Measurements from ENCODE around the gene PDAP1.

- TF ChIP-seq CTCF (IDR thresholded peaks at IDR 0.05) (no peak), POLR2A (IDR thresholded peaks at IDR 0.05) (no peak)
These were observed 16.4 kb downstream of the PDAP1 start for GRCh38 chr7:99392046-99392445.

All from breast epithelium (tissue), 3 donors.